Neural cell (in vitro differentiated cells): ENCODE data around the gene KDM4C. TPM values are rescaled to one million over a fixed set of nuclear protein-coding genes. Genes with fewer than 3 reads are reported as not detected.

Experiments used
- H2AFZ ChIP-seq: fragments of 200-600, 300-800 bp; sonication (generic), shearing (Covaris generic); 2 replicates; pipeline ENCODE4 v1.6.0; 2014; ENCODE audit warnings: low read depth, mild to moderate bottlenecking, antibody characterized with exemption, low read length, moderate library complexity
- H3F3A ChIP-seq: fragments of 200-600 bp; shearing (Covaris generic); 2 replicates; pipeline ENCODE4 v1.6.1; 2016; ENCODE audit warnings: mild to moderate bottlenecking, moderate library complexity, mixed read lengths, antibody characterized with exemption, low read length; ENCODE audit not compliant: insufficient read depth, poor library complexity, severe bottlenecking
- H3K27ac ChIP-seq: fragments of 200-600, 300-800 bp; sonication (generic), shearing (Covaris generic); 2 replicates; pipeline ENCODE4 v1.5.1; 2014; ENCODE audit warnings: mild to moderate bottlenecking, low read length, moderate library complexity
- H3K27me3 ChIP-seq: fragments of 300-800, 200-600 bp; sonication (generic), shearing (Covaris generic); 2 replicates; pipeline ENCODE4 v1.6.0; 2014; ENCODE audit warnings: mild to moderate bottlenecking, low read depth, low read length, moderate library complexity; ENCODE audit not compliant: insufficient read depth
- H3K36me3 ChIP-seq: fragments of 300-800, 200-600 bp; sonication (generic), shearing (Covaris generic); 2 replicates; pipeline ENCODE4 v1.5.1; 2014; ENCODE audit warnings: mild to moderate bottlenecking, antibody characterized with exemption, low read length, moderate library complexity; ENCODE audit not compliant: insufficient read depth
- H3K4me2 ChIP-seq: fragments of 300-800, 200-600 bp; sonication (generic), shearing (Covaris generic); 2 replicates; pipeline ENCODE4 v1.6.0; 2014; ENCODE audit warnings: mild to moderate bottlenecking, low read length
- H3K4me3 ChIP-seq: fragments of 300-800, 200-600 bp; sonication (generic), shearing (Covaris generic); 2 replicates; pipeline ENCODE4 v1.5.1; 2014; ENCODE audit warnings: mild to moderate bottlenecking, low read length, moderate library complexity
- H3K79me2 ChIP-seq: fragments of 200-600 bp; shearing (Covaris generic); replicated peaks from 2 replicates; pipeline ENCODE4 v1.6.0; 2014; ENCODE audit warnings: mild to moderate bottlenecking, low read length, moderate library complexity; ENCODE audit not compliant: insufficient read depth
- H3K9ac ChIP-seq: fragments of 300-800, 200-600 bp; sonication (generic), shearing (Covaris generic); 2 replicates; pipeline ENCODE4 v1.6.1; 2016; ENCODE audit warnings: mild to moderate bottlenecking, low read length, mixed read lengths
- H3K9me2 ChIP-seq: fragments of 200-600 bp; shearing (Covaris generic); 2 replicates; pipeline ENCODE4 v1.6.1; 2016; ENCODE audit warnings: mild to moderate bottlenecking, low read length, mixed read lengths; ENCODE audit not compliant: insufficient read depth
- H3K9me3 ChIP-seq: fragments of 200-600, 300-800 bp; sonication (generic), shearing (Covaris generic); 2 replicates; pipeline ENCODE4 v1.6.1; 2016; ENCODE audit warnings: mild to moderate bottlenecking, mixed run types, low read length, moderate library complexity, mixed read lengths
- H4K20me1 ChIP-seq: fragments of 200-600 bp; shearing (Covaris generic); 2 replicates; pipeline ENCODE4 v1.6.1; 2016; ENCODE audit warnings: mild to moderate bottlenecking, mixed run types; ENCODE audit not compliant: insufficient read depth
- CTCF ChIP-seq: fragments of 450-650 bp; IDR thresholded peaks from 2 replicates; pipeline ENCODE4 v1.5.1; 2014; ENCODE audit warnings: antibody characterized with exemption, mild to moderate bottlenecking, moderate library complexity; ENCODE audit not compliant: poor library complexity, severe bottlenecking
- EP300 ChIP-seq: fragments of 450-650 bp; conservative IDR thresholded peaks from 2 replicates; pipeline ENCODE4 v1.6.1; 2014; ENCODE audit warnings: antibody characterized with exemption, mild to moderate bottlenecking, moderate library complexity; ENCODE audit not compliant: poor library complexity, severe bottlenecking
- EZH2 ChIP-seq: fragments of 200-600, 300-800 bp; shearing (Covaris generic), sonication (generic); IDR thresholded peaks from 2 replicates; pipeline ENCODE4 v1.6.1; 2014; ENCODE audit warnings: antibody characterized with exemption, low read length, borderline replicate concordance, mild to moderate bottlenecking; ENCODE audit not compliant: insufficient read depth, poor library complexity, severe bottlenecking
- MXI1 ChIP-seq: fragments of 450-650 bp; conservative IDR thresholded peaks from 2 replicates; pipeline ENCODE4 v1.6.1; 2014; ENCODE audit warnings: antibody characterized with exemption, mild to moderate bottlenecking; ENCODE audit not compliant: poor library complexity, severe bottlenecking
- POLR2AphosphoS5 ChIP-seq: IDR thresholded peaks from 2 replicates; pipeline ENCODE4 v1.6.1; 2012
- RAD21 ChIP-seq: fragments of 450-650 bp; conservative IDR thresholded peaks from 2 replicates; pipeline ENCODE4 v1.6.1; 2014; ENCODE audit warnings: antibody characterized with exemption, mild to moderate bottlenecking, moderate library complexity
- REST ChIP-seq: IDR thresholded peaks from 2 replicates; pipeline ENCODE4 v1.6.1; 2012; ENCODE audit warnings: borderline replicate concordance
- SMC3 ChIP-seq: fragments of 450-650 bp; conservative IDR thresholded peaks from 2 replicates; pipeline ENCODE4 v1.6.1; 2014; ENCODE audit warnings: antibody characterized with exemption, mild to moderate bottlenecking, moderate library complexity; ENCODE audit not compliant: poor library complexity
- TAF1 ChIP-seq: IDR thresholded peaks from 2 replicates; pipeline ENCODE4 v1.6.1; 2012; ENCODE audit warnings: low read depth
- polyA plus RNA-seq: library from polyadenylated mRNA; depleted of rRNA; stranded (reverse); fragments of >200 nt; gene quantifications from 2 replicates; pipeline ENCODE4 v1.2.3, GENCODE V29; 2014

Gene KDM4C
- polyA plus RNA-seq, 1 donor from 2014 or later = 21.1 TPM

- H3K9me2 ChIP-seq = no peaks in the 10 kb centered on the region
- no peaks in the 10 kb centered on the region for H3K36me3 ChIP-seq
- H3K4me3 ChIP-seq = no peak overlapping the region
- H3F3A ChIP-seq = no peaks in the 10 kb centered on the region
- H3K9ac ChIP-seq = no peak overlapping the region
- H4K20me1 ChIP-seq = no peaks in the 10 kb centered on the region
- no peak overlapping the region for H3K27ac ChIP-seq
- H3K4me2 ChIP-seq = no peak overlapping the region
- H3K9me3 ChIP-seq = no peaks in the 10 kb centered on the region
- no peaks in the 10 kb centered on the region for H3K79me2 ChIP-seq
- no peak overlapping the region for H2AFZ ChIP-seq
- H3K27me3 ChIP-seq = no peaks in the 10 kb centered on the region
- TF ChIP-seq RAD21 = no peak
- no peak for TF ChIP-seq REST
- no peak for TF ChIP-seq EP300
- no peak for TF ChIP-seq EZH2
- TF ChIP-seq TAF1 = no peak
- no peak for TF ChIP-seq CTCF
- TF ChIP-seq SMC3 = no peak
- no peak for TF ChIP-seq POLR2AphosphoS5
- no peak for TF ChIP-seq MXI1
Measured at GRCh38 chr9:7086389-7086788, 328.6 kb downstream of the KDM4C start.

- no peaks in the 10 kb centered on the region for H3K9me3 ChIP-seq
- H3K27ac ChIP-seq = no peak overlapping the region
- no peaks in the 10 kb centered on the region for H3K9me2 ChIP-seq
- H4K20me1 ChIP-seq = no peaks in the 10 kb centered on the region
- no peak overlapping the region for H3K4me3 ChIP-seq
- H3K79me2 ChIP-seq = no peaks in the 10 kb centered on the region
- H3F3A ChIP-seq = no peaks in the 10 kb centered on the region
- H2AFZ ChIP-seq = no peak overlapping the region
- H3K27me3 ChIP-seq = no peaks in the 10 kb centered on the region
- no peak overlapping the region for H3K4me2 ChIP-seq
- TF ChIP-seq CTCF (no peak), TAF1 (no peak), MXI1 (no peak), POLR2AphosphoS5 (no peak), EP300 (no peak), EZH2 (no peak), SMC3 (no peak), RAD21 (no peak), REST (no peak)
- no peaks in the 10 kb centered on the region for H3K36me3 ChIP-seq
- H3K9ac ChIP-seq = no peak overlapping the region
Measured at GRCh38 chr9:7088611-7089010, 330.8 kb downstream of the KDM4C start.
